Right lobe of liver (tissue), 4 donors: ENCODE measurements around the gene TCF4.

Experiments used
- POLR2A ChIP-seq: fragments of 450-650 bp; IDR thresholded peaks from one replicate; pipeline ENCODE4 v1.6.1; 2017; ENCODE audit warnings: antibody characterized with exemption, mild to moderate bottlenecking
- TF ChIP-seq, protein P1 (sequence below), 4 donors: fragments of 200-600 bp in 3 of 4; fragments of 450-650 bp in 1 of 4; IDR thresholded peaks; one replicate each; pipeline versions ENCODE4 v1.5.1 to v1.8.0; 2016 to 2022; ENCODE audit warnings: antibody characterized with exemption in 4 of 4, mild to moderate bottlenecking in 2 of 4
- donor health status: DM: no; HTN: no; CAD: no.
- donor health status: DM: no; HTN: no; CAD: no.
- donor health status: DM: no; HTN: yes; CAD: no.

DNA sequence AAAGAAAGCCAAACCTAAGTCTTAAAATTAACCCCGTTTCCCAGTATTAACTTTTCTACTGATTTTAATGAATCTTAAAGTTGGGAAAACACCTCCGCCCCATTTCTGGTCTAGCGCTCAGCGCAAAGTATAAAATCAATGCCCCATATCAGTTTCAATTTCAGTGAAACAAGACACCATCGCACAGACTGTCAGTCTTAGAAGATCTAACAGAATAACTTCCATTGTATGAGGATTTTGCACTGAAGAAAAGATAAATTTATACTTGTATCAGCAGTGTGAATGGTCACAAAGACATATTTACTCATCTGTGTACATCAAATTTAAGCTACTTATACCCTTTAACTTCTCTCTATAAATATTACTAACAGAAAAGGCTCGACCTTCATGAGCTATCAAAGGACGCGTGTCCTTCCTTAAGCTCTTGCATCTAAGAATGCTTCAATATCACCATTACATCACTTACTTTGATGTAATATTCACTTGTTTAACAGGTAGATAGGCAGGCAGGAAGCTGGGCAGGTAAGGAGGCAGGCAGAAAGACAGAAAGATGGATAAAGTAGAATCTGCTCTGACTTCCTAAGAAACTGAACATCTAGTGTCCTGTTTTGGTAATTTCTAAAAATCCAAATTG lies 183.0 kb downstream of the TCF4 start:
- TF ChIP-seq, protein P1, sequence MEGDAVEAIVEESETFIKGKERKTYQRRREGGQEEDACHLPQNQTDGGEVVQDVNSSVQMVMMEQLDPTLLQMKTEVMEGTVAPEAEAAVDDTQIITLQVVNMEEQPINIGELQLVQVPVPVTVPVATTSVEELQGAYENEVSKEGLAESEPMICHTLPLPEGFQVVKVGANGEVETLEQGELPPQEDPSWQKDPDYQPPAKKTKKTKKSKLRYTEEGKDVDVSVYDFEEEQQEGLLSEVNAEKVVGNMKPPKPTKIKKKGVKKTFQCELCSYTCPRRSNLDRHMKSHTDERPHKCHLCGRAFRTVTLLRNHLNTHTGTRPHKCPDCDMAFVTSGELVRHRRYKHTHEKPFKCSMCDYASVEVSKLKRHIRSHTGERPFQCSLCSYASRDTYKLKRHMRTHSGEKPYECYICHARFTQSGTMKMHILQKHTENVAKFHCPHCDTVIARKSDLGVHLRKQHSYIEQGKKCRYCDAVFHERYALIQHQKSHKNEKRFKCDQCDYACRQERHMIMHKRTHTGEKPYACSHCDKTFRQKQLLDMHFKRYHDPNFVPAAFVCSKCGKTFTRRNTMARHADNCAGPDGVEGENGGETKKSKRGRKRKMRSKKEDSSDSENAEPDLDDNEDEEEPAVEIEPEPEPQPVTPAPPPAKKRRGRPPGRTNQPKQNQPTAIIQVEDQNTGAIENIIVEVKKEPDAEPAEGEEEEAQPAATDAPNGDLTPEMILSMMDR (IDR thresholded peaks at IDR 0.05), result no peak
- TF ChIP-seq POLR2A, result no peak
